KOPT-K1 (cell line): ENCODE data around the gene HSDL1.

Source experiments
- H3K27ac ChIP-seq: fragments of 200-600 bp; sonication (generic); 2 replicates; pipeline ENCODE4 v1.5.1; 2016; ENCODE audit warnings: antibody characterized with exemption, mild to moderate bottlenecking, low read depth, low read length; ENCODE audit not compliant: poor library complexity, severe bottlenecking
- H3K36me3 ChIP-seq: fragments of 200-600 bp; sonication (generic); 2 replicates; pipeline ENCODE4 v1.5.1; 2017; ENCODE audit warnings: antibody characterized with exemption, mild to moderate bottlenecking, low read length, moderate library complexity; ENCODE audit not compliant: insufficient read depth
- H3K9me3 ChIP-seq: fragments of 200-600 bp; sonication (generic); 2 replicates; pipeline ENCODE4 v1.5.1; 2017; ENCODE audit warnings: antibody characterized with exemption, low read length, mild to moderate bottlenecking; ENCODE audit not compliant: insufficient read depth, poor library complexity, severe bottlenecking

Gene HSDL1

GRCh38 chr16:84179612-84180320, 34.8 kb upstream of the HSDL1 start:
- Histone ChIP-seq H3K9me3 (no peaks in the 10 kb centered on the region), H3K27ac (no peak overlapping the region), H3K36me3 (peaks cover 76% of the 10 kb centered on the region)

- peaks cover 69% of the 10 kb centered on the region for H3K36me3 ChIP-seq
These were observed 34.1 kb upstream of the HSDL1 start for GRCh38 chr16:84178892-84179611.

GRCh38 chr16:84178146-84178765, 33.3 kb upstream of the HSDL1 start:
- peaks cover 61% of the 10 kb centered on the region for H3K36me3 ChIP-seq
- no peak overlapping the region for H3K27ac ChIP-seq
- H3K9me3 ChIP-seq: no peaks in the 10 kb centered on the region

More at GRCh38 chr16:84178892-84179611, 34.1 kb upstream of the HSDL1 start:
- Histone ChIP-seq H3K27ac (no peak overlapping the region), H3K9me3 (no peaks in the 10 kb centered on the region)

- peaks cover 55% of the 10 kb centered on the region for H3K36me3 ChIP-seq
- no peak overlapping the region for H3K27ac ChIP-seq
- H3K9me3 ChIP-seq: no peaks in the 10 kb centered on the region
These were observed 32.7 kb upstream of the HSDL1 start for GRCh38 chr16:84177741-84178073.

GRCh38 chr16:84176192-84177053, 31.4 kb upstream of the HSDL1 start:
- Histone ChIP-seq H3K9me3 (no peaks in the 10 kb centered on the region), H3K36me3 (peaks cover 42% of the 10 kb centered on the region), H3K27ac (no peak overlapping the region)

GRCh38 chr16:84175350-84176081, 30.5 kb upstream of the HSDL1 start:
- Histone ChIP-seq H3K36me3 (peaks cover 33% of the 10 kb centered on the region), H3K27ac (no peak overlapping the region), H3K9me3 (no peaks in the 10 kb centered on the region)

GRCh38 chr16:84174396-84174795, 29.4 kb upstream of the HSDL1 start:
- H3K9me3 ChIP-seq: no peaks in the 10 kb centered on the region
- peaks cover 22% of the 10 kb centered on the region for H3K36me3 ChIP-seq
- no peak overlapping the region for H3K27ac ChIP-seq

- no peak overlapping the region for H3K27ac ChIP-seq
- no peaks in the 10 kb centered on the region for H3K9me3 ChIP-seq
- H3K36me3 ChIP-seq: no peaks in the 10 kb centered on the region
These were observed 24.9 kb upstream of the HSDL1 start for GRCh38 chr16:84169765-84170310.

GRCh38 chr16:84166796-84167695, 22.1 kb upstream of the HSDL1 start:
- Histone ChIP-seq H3K36me3 (no peaks in the 10 kb centered on the region), H3K27ac (no peak overlapping the region), H3K9me3 (no peaks in the 10 kb centered on the region)

GRCh38 chr16:84165746-84166145, 20.8 kb upstream of the HSDL1 start:
- Histone ChIP-seq H3K9me3 (no peaks in the 10 kb centered on the region), H3K36me3 (no peaks in the 10 kb centered on the region), H3K27ac (no peak overlapping the region)

- Histone ChIP-seq H3K36me3 (no peaks in the 10 kb centered on the region), H3K27ac (no peak overlapping the region), H3K9me3 (no peaks in the 10 kb centered on the region)
These were observed 16.8 kb upstream of the HSDL1 start for GRCh38 chr16:84161801-84162200.

- no peaks in the 10 kb centered on the region for H3K36me3 ChIP-seq
- no peak overlapping the region for H3K27ac ChIP-seq
- H3K9me3 ChIP-seq: no peaks in the 10 kb centered on the region
These were observed 16.1 kb upstream of the HSDL1 start for GRCh38 chr16:84161037-84161436.

- no peaks in the 10 kb centered on the region for H3K36me3 ChIP-seq
- H3K9me3 ChIP-seq: no peaks in the 10 kb centered on the region
- no peak overlapping the region for H3K27ac ChIP-seq
These were observed 14.8 kb upstream of the HSDL1 start for GRCh38 chr16:84159800-84160199.
